Right lobe of liver (tissue), 4 donors: ENCODE measurements around the gene CD300A.
"Not testable (repeated sequence)": the region's sequence is repeated elsewhere in the genome, so short reads cannot be mapped to it uniquely, and the experiment has no call there.

ENCODE experiments used
- POLR2A ChIP-seq: fragments of 450-650 bp; IDR thresholded peaks from one replicate; pipeline ENCODE4 v1.6.1; 2017; ENCODE audit warnings: antibody characterized with exemption, mild to moderate bottlenecking
- TF ChIP-seq, protein P1 (sequence below), 4 donors: fragments of 200-600 bp in 3 of 4; fragments of 450-650 bp in 1 of 4; IDR thresholded peaks; one replicate each; pipeline versions ENCODE4 v1.5.1 to v1.8.0; 2016 to 2022; ENCODE audit warnings: antibody characterized with exemption in 4 of 4, mild to moderate bottlenecking in 2 of 4
- donor health status: DM: no; HTN: no; CAD: no.
- donor health status: DM: no; HTN: no; CAD: no.
- donor health status: DM: no; HTN: yes; CAD: no.

DNA sequence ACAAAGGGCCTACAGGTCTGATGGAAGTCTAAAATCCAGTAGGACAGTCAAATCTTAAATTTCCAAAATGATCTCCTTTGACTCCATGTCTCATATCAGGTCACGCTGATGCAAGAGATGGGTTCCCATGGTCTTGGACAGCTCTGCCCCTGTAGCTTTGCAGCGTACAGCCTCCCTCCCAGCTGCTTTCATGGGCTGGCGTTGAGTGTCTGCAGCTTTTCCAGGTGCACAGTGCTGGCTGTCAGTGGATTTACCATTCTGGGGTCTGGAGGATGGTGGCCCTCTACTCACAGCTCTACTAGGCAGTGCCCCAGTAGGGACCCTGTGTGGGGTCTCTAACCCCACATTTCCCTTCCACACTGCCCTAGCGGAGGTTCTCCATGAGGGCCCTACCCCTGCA, 21.8 kb downstream of the CD300A start:
- TF ChIP-seq, protein P1, sequence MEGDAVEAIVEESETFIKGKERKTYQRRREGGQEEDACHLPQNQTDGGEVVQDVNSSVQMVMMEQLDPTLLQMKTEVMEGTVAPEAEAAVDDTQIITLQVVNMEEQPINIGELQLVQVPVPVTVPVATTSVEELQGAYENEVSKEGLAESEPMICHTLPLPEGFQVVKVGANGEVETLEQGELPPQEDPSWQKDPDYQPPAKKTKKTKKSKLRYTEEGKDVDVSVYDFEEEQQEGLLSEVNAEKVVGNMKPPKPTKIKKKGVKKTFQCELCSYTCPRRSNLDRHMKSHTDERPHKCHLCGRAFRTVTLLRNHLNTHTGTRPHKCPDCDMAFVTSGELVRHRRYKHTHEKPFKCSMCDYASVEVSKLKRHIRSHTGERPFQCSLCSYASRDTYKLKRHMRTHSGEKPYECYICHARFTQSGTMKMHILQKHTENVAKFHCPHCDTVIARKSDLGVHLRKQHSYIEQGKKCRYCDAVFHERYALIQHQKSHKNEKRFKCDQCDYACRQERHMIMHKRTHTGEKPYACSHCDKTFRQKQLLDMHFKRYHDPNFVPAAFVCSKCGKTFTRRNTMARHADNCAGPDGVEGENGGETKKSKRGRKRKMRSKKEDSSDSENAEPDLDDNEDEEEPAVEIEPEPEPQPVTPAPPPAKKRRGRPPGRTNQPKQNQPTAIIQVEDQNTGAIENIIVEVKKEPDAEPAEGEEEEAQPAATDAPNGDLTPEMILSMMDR (IDR thresholded peaks at IDR 0.05): not testable (repeated sequence)
- TF ChIP-seq POLR2A: not testable (repeated sequence)
